CD14-positive monocyte (primary cell): ENCODE results near the gene NDST1. TPM values are rescaled to one million over a fixed set of nuclear protein-coding genes. Genes with fewer than 3 reads are reported as not detected.

Experiments used
- DNase-seq, 3 donors: peaks; one replicate each; pipeline ENCODE4 v3.0.0-alpha.2; 2011 to 2022
- H2AFZ ChIP-seq: 2 replicates; pipeline ENCODE4 v1.6.0; 2012; ENCODE audit warnings: mild to moderate bottlenecking, low read depth, low read length, inconsistent platforms; ENCODE audit not compliant: insufficient read depth, poor library complexity, severe bottlenecking
- H3K27ac ChIP-seq, 2 donors: 1 replicate in 1 of 2; 2 replicates in 1 of 2; pipeline ENCODE4 v1.5.1; 2012 to 2013; ENCODE audit warnings: low read length in 2 of 2, control low read depth in 1 of 2, inconsistent platforms in 1 of 2, low read depth in 1 of 2, mild to moderate bottlenecking in 1 of 2
- H3K27me3 ChIP-seq, 2 donors: one replicate each; pipeline versions ENCODE4 v1.6.0 to v1.6.1; 2011 to 2013; ENCODE audit warnings: low read length in 2 of 2; ENCODE audit not compliant: control insufficient read depth in 2 of 2, insufficient read depth in 2 of 2
- H3K36me3 ChIP-seq, 2 donors: replicated peaks in 1 of 2; 1 replicate in 1 of 2; 2 replicates in 1 of 2; pipeline versions ENCODE4 v1.5.1 to v1.6.1; 2012 to 2013; ENCODE audit warnings: low read length in 2 of 2, control low read depth in 1 of 2, inconsistent platforms in 1 of 2, mild to moderate bottlenecking in 1 of 2; ENCODE audit not compliant: insufficient read depth in 2 of 2, control insufficient read depth in 1 of 2
- H3K4me1 ChIP-seq, 2 donors: 1 replicate in 1 of 2; 2 replicates in 1 of 2; pipeline versions ENCODE4 v1.5.1 to v1.6.1; 2012 to 2013; ENCODE audit warnings: low read length in 2 of 2, control low read depth in 1 of 2, inconsistent platforms in 1 of 2, mild to moderate bottlenecking in 1 of 2, moderate library complexity in 1 of 2; ENCODE audit not compliant: insufficient read depth in 2 of 2, control insufficient read depth in 1 of 2
- H3K4me2 ChIP-seq: replicated peaks from 2 replicates; pipeline ENCODE3; 2012; ENCODE audit warnings: low read length, moderate library complexity, mild to moderate bottlenecking; ENCODE audit not compliant: poor library complexity, severe bottlenecking; ENCODE audit errors: extremely low read depth
- H3K4me3 ChIP-seq, 3 experiments: fragments of 200-600 bp in 1 of 3; sonication (generic) in 1 of 3; replicated peaks in 1 of 3; 1 replicate in 2 of 3; 2 replicates in 1 of 3; pipeline ENCODE4 v1.5.1; 2011 to 2013; ENCODE audit warnings: low read length in 3 of 3, mild to moderate bottlenecking in 3 of 3, control low read depth in 2 of 3, low read depth in 2 of 3, inconsistent platforms in 1 of 3, moderate library complexity in 1 of 3
- H3K79me2 ChIP-seq: 2 replicates; pipeline ENCODE4 v1.6.0; 2012; ENCODE audit warnings: mild to moderate bottlenecking, control low read depth, inconsistent platforms, low read length, moderate library complexity; ENCODE audit not compliant: insufficient read depth
- H3K9ac ChIP-seq: 2 replicates; pipeline ENCODE4 v1.6.0; 2017; ENCODE audit warnings: low read length, mild to moderate bottlenecking; ENCODE audit not compliant: insufficient read depth, poor library complexity, severe bottlenecking
- H3K9me3 ChIP-seq, 2 donors: replicated peaks in 1 of 2; 1 replicate in 1 of 2; 2 replicates in 1 of 2; pipeline versions ENCODE4 v1.5.1 to v1.6.1; 2012 to 2013; ENCODE audit warnings: low read length in 2 of 2, control low read depth in 1 of 2; ENCODE audit not compliant: control insufficient read depth in 1 of 2, insufficient read depth in 1 of 2
- H4K20me1 ChIP-seq: 2 replicates; pipeline ENCODE4 v1.6.0; 2012; ENCODE audit warnings: mild to moderate bottlenecking, low read length, control low read depth, moderate library complexity; ENCODE audit not compliant: insufficient read depth
- H3K27ac Mint-ChIP-seq, 7 donors: one replicate each; pipeline ENCODE4 v1.8.0; 2020; ENCODE audit warnings: mild to moderate bottlenecking in 7 of 7, mixed read lengths in 7 of 7, moderate library complexity in 6 of 7, inconsistent platforms in 2 of 7
- H3K27me3 Mint-ChIP-seq, 3 donors: one replicate each; pipeline ENCODE4 v1.8.0; 2021 to 2022; ENCODE audit warnings: low read depth in 3 of 3, mild to moderate bottlenecking in 3 of 3, mixed read lengths in 3 of 3, moderate library complexity in 3 of 3, inconsistent platforms in 1 of 3
- H3K36me3 Mint-ChIP-seq, 2 donors: one replicate each; pipeline ENCODE4 v1.8.0; 2020; ENCODE audit warnings: mixed read lengths in 2 of 2, inconsistent platforms in 1 of 2, mild to moderate bottlenecking in 1 of 2
- H3K4me1 Mint-ChIP-seq: one replicate; pipeline ENCODE4 v1.8.0; 2020; ENCODE audit warnings: mild to moderate bottlenecking, mixed read lengths
- H3K4me3 Mint-ChIP-seq, 2 donors: one replicate each; pipeline ENCODE4 v1.8.0; 2020; ENCODE audit warnings: mild to moderate bottlenecking in 2 of 2, mixed read lengths in 2 of 2, moderate library complexity in 1 of 2
- H3K9me3 Mint-ChIP-seq, 7 donors: one replicate each; pipeline ENCODE4 v1.8.0; 2020 to 2022; ENCODE audit warnings: mixed read lengths in 7 of 7, mild to moderate bottlenecking in 6 of 7, moderate library complexity in 6 of 7, inconsistent platforms in 2 of 7
- WGBS: methylation state at CpG from one replicate; pipeline ENCODE4 v1.1.5; 2013; ENCODE audit warnings: missing lambda C conversion rate; ENCODE audit not compliant: insufficient coverage; 5-methylcytosine and 5-hydroxymethylcytosine counted together
- intact Hi-C, 2 donors: fragments of 100-400 bp; cut with micrococcal nuclease; formaldehyde crosslinking; loops; one replicate each; pipeline versions ENCODE4 v1.15.0 to v1.15.1; 2023
- polyA plus RNA-seq, 3 donors: library from polyadenylated mRNA; depleted of rRNA in 1 of 3; unstranded in 2 of 3; stranded (reverse) in 1 of 3; fragments of 300-500 nt in 2 of 3; fragments of >200 nt in 1 of 3; fragmentation: Illumina TruSeq in 2 of 3; gene quantifications; 1 replicate in 2 of 3; 2 replicates in 1 of 3; pipeline ENCODE4 v1.2.3, GENCODE V29; 2012 to 2021
- TF ChIP-seq, protein P1 (sequence below): fragments of 200-600 bp; IDR thresholded peaks from one replicate; pipeline ENCODE4 v1.8.0; 2022; ENCODE audit warnings: antibody characterized with exemption, mild to moderate bottlenecking

The NDST1 gene
- polyA plus RNA-seq, 3 donors: 7.0 to 18.9 (median 7.5) TPM

DNA sequence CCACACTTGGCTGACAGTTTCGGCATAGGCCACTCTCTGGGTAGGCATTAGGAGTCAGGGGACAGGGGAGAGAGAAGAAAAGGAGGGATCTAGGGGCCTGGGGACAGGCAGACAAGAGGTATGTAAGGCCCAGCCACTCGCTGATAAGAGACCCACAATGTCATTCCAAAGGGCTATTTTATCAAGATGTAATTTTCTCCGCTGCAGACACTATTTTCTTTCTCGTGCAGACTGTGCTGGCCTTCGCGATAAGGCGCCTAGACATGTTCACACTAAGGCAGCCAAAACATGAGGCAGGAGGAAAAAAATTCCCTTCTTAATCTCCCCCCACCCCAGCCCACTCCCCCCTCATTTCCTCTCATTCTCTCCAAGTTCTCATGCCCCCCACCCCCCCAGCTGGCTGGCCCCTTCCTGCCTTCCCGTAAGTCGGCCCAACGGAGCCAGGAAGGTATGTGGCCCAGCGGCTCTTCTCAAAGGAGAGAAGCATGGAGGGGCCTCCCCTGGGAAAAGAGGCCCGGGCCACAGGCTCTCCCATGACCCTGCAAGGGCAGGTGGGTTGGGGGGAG is 87.6 kb downstream of the NDST1 start:
- Mint-ChIP-seq H3K4me3 (no peak overlapping the region), H3K9me3 (peaks cover 0 to 2% (median 0%) of the 10 kb centered on the region in 7 donors)
- H3K4me3 ChIP-seq: no peak overlapping the region

DNA sequence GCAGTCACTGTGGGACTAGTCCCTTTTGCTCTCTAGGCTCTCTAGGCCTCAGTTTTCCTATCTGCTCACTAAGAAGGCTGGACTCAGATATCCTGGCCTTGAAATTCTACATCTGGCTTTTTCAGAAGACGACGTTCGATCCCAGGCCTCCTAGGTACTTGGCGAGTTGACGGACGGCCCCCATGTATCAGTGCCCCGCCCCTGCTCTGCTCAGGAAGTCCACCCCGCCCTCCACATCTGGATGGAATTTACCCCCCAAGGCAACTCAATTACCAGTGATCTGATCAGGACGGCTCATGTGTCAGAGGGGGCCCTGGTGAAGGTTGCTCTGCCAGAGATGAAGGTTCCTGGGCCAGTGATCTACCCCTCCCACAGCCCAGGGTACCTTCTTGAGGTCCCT is 88.4 kb downstream of the NDST1 start:
- 92% methylated on average over 9 of the region's 9 CpGs for WGBS
- Histone ChIP-seq H3K4me2 (no peak overlapping the region), H3K4me3 (no peak overlapping the region), H4K20me1 (no peaks in the 10 kb centered on the region), H3K4me1 (no peaks in the 10 kb centered on the region), H3K36me3 (no peaks in the 10 kb centered on the region), H3K9me3 (no peaks in the 10 kb centered on the region), H2AFZ (no peak overlapping the region), H3K27ac (no peak overlapping the region), H3K27me3 (no peaks in the 10 kb centered on the region), H3K9ac (no peak overlapping the region), H3K79me2 (no peaks in the 10 kb centered on the region)
- intact Hi-C loops: no loop called here
- no peaks in the 10 kb centered on the region for H3K27me3 Mint-ChIP-seq
- H3K9me3 Mint-ChIP-seq: peaks cover 0 to 2% (median 0%) of the 10 kb centered on the region in 7 donors
- no peaks in the 10 kb centered on the region for H3K36me3 Mint-ChIP-seq
- TF ChIP-seq, protein P1, sequence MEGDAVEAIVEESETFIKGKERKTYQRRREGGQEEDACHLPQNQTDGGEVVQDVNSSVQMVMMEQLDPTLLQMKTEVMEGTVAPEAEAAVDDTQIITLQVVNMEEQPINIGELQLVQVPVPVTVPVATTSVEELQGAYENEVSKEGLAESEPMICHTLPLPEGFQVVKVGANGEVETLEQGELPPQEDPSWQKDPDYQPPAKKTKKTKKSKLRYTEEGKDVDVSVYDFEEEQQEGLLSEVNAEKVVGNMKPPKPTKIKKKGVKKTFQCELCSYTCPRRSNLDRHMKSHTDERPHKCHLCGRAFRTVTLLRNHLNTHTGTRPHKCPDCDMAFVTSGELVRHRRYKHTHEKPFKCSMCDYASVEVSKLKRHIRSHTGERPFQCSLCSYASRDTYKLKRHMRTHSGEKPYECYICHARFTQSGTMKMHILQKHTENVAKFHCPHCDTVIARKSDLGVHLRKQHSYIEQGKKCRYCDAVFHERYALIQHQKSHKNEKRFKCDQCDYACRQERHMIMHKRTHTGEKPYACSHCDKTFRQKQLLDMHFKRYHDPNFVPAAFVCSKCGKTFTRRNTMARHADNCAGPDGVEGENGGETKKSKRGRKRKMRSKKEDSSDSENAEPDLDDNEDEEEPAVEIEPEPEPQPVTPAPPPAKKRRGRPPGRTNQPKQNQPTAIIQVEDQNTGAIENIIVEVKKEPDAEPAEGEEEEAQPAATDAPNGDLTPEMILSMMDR: no peak
- no peak overlapping the region for H3K27ac Mint-ChIP-seq
- H3K4me1 Mint-ChIP-seq: peaks cover 12% of the 10 kb centered on the region
- H3K4me3 Mint-ChIP-seq: no peak overlapping the region
- no peak for DNase-seq

More for the DNA sequence above, 87.6 kb downstream of the NDST1 start:
- Mint-ChIP-seq H3K27ac (no peak overlapping the region), H3K27me3 (no peaks in the 10 kb centered on the region), H3K4me1 (peaks cover 12% of the 10 kb centered on the region), H3K36me3 (no peaks in the 10 kb centered on the region)
- no peaks in the 10 kb centered on the region for H3K79me2 ChIP-seq
- 100% methylated on average over 3 of the region's 12 CpGs for WGBS
- H3K4me1 ChIP-seq: no peaks in the 10 kb centered on the region
- H4K20me1 ChIP-seq: no peaks in the 10 kb centered on the region
- intact Hi-C loops: no loop called here
- H3K27ac ChIP-seq: no peak overlapping the region
- H2AFZ ChIP-seq: no peak overlapping the region
- no peaks in the 10 kb centered on the region for H3K27me3 ChIP-seq
- no peak overlapping the region for H3K9ac ChIP-seq
- no peaks in the 10 kb centered on the region for H3K36me3 ChIP-seq
- H3K9me3 ChIP-seq: no peaks in the 10 kb centered on the region
- no peak overlapping the region for H3K4me2 ChIP-seq
- no peak for DNase-seq
- TF ChIP-seq, protein P1: no peak
